GM12874 (cell line): ENCODE data around the gene CERT1.

Experiments
- TF ChIP-seq, protein P1 (sequence below): IDR thresholded peaks from 2 replicates; pipeline ENCODE4 v1.5.1; 2011; ENCODE audit warnings: low read depth, mild to moderate bottlenecking, control low read depth, low read length, moderate library complexity; ENCODE audit not compliant: insufficient read depth

Gene CERT1

GRCh38 chr5:75484605-75485004, 26.8 kb downstream of the CERT1 start:
- TF ChIP-seq, protein P1, sequence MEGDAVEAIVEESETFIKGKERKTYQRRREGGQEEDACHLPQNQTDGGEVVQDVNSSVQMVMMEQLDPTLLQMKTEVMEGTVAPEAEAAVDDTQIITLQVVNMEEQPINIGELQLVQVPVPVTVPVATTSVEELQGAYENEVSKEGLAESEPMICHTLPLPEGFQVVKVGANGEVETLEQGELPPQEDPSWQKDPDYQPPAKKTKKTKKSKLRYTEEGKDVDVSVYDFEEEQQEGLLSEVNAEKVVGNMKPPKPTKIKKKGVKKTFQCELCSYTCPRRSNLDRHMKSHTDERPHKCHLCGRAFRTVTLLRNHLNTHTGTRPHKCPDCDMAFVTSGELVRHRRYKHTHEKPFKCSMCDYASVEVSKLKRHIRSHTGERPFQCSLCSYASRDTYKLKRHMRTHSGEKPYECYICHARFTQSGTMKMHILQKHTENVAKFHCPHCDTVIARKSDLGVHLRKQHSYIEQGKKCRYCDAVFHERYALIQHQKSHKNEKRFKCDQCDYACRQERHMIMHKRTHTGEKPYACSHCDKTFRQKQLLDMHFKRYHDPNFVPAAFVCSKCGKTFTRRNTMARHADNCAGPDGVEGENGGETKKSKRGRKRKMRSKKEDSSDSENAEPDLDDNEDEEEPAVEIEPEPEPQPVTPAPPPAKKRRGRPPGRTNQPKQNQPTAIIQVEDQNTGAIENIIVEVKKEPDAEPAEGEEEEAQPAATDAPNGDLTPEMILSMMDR = no peak

GRCh38 chr5:75482482-75482881, 28.9 kb downstream of the CERT1 start:
- TF ChIP-seq, protein P1 = no peak

DNA sequence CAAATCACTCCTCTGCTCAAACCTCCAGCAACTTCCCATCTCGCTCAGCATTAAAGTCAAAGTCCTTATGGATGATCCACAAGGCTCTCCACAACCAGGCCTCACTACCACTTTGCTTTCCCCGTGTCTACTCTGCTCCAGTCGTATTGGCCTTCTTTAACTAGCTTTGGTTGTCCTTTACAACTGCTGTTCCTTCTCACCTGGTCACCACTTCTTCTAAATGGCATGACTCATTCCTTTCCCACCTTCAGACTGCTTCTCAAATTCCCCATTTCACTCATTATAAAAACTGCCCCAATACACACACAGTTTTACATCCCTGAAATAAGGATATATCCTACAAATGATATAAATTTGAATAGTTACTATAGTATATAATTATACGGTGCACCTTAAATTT, 30.4 kb downstream of the CERT1 start:
- TF ChIP-seq, protein P1 = no peak

GRCh38 chr5:75475364-75475763, 36.1 kb downstream of the CERT1 start:
- TF ChIP-seq, protein P1 = no peak

- TF ChIP-seq, protein P1 = no peak
These were observed 38.0 kb downstream of the CERT1 start for GRCh38 chr5:75473463-75473862.

GRCh38 chr5:75472973-75473372, 38.5 kb downstream of the CERT1 start:
- TF ChIP-seq, protein P1 = no peak

- TF ChIP-seq, protein P1 = no peak
These were observed 40.2 kb downstream of the CERT1 start for GRCh38 chr5:75471193-75471592.

GRCh38 chr5:75469017-75469416, 42.4 kb downstream of the CERT1 start:
- TF ChIP-seq, protein P1 = no peak
